ENCODE measurements around the gene DNHD1.

DNA sequence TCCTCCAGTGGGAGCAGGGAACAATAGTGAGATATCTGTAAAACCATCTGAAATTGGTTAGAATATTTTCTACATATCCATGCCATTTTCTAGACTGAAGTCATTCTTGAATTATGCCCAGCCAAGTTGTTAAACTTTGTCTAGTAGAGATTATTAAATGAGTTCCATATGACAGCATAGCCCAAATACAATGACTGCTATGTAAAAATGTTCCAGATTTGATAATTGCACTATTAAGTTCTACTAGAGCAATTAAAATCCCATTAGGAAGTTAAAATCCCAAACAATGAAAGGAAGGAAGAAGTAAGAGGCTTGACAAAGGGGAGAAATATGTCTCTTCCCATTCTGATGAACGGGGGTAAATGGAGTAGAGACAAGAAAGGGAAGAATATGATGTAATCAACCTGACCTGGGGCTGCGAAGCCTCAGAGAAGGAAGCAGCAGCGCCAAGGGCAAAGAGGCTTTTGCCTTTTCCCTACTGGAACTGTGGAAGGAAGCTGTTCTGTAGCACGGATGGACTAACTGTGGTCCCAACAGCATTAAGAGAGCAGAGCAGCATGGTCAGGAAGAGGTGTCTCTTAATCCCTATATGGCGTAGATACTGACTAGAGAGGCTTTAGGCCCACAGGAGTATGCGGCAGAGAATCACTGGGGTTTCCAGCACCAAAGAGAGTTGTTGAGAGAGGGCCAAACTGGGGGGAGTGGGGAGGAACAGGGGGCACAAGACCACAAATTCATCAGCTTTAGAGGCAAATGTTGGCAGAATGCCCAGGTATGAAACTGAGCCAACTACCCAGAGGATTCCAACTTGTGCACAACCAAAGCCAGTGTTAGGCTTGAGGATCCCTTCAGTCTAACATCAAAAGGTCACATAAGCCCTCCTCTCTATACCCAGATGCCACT lies 79.6 kb downstream of the DNHD1 start:
- TF ChIP-seq, protein P1, sequence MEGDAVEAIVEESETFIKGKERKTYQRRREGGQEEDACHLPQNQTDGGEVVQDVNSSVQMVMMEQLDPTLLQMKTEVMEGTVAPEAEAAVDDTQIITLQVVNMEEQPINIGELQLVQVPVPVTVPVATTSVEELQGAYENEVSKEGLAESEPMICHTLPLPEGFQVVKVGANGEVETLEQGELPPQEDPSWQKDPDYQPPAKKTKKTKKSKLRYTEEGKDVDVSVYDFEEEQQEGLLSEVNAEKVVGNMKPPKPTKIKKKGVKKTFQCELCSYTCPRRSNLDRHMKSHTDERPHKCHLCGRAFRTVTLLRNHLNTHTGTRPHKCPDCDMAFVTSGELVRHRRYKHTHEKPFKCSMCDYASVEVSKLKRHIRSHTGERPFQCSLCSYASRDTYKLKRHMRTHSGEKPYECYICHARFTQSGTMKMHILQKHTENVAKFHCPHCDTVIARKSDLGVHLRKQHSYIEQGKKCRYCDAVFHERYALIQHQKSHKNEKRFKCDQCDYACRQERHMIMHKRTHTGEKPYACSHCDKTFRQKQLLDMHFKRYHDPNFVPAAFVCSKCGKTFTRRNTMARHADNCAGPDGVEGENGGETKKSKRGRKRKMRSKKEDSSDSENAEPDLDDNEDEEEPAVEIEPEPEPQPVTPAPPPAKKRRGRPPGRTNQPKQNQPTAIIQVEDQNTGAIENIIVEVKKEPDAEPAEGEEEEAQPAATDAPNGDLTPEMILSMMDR (IDR thresholded peaks at IDR 0.05): no peak
- no peak for TF ChIP-seq POLR2A (IDR thresholded peaks at IDR 0.05)

Measured in vagina (tissue), 2 donors.